Heart left ventricle (tissue), 13 donors: ENCODE results near the gene TRIP13.
"Not testable (repeated sequence)": the region's sequence is repeated elsewhere in the genome, so short reads cannot be mapped to it uniquely, and the experiment has no call there.

Experiments used
- CTCF ChIP-seq, 12 donors: fragments of 200-600 bp; sonication (generic) in 4 of 12; IDR thresholded peaks; one replicate each; pipeline versions ENCODE4 v1.5.0 to v1.8.0; 2018 to 2022; ENCODE audit warnings: antibody characterized with exemption in 12 of 12, mild to moderate bottlenecking in 5 of 12
- POLR2A ChIP-seq, 2 donors: fragments of 450-650 bp; IDR thresholded peaks; one replicate each; pipeline ENCODE4 v1.6.1; 2017; ENCODE audit warnings: antibody characterized with exemption in 2 of 2, mild to moderate bottlenecking in 2 of 2, moderate library complexity in 2 of 2
- donor health status: ischemic (EF 13 %, LVEDD 7.1; RV severe dilation, severe dysfunction).
- donor health status: DM: no; HTN: yes; CAD: no.
- donor health status: DM: no; HTN: no; CAD: no.
- donor health status: ischemic (EF 25% LVEDD 6.9; RV normal size, moderate dysfunction).
- donor health status: ischemic (EF 25% LVEDD 5.7; RV mildly dilated, moderate dysfunction).
- donor health status: ischemic (EF 35%, LVEDD 5.7; RV mildly dilated, moderate dysfunction).
- donor health status: nonischemic (EF 11% LVEDD 7.7; RV severe dilation, severe dysfunction).
- donor health status: DM: yes; HTN: yes; CAD: no.
- donor health status: PGD.
- donor health status: ischemic (EF 29% LVEDD 5.4; RV normal size, mild dysfunction).
- donor health status: nonischemic (EF 23%, LVEDD 6.1; RV moderate dilation, normal function).

GRCh38 chr5:845676-846601 lies 46.7 kb upstream of the TRIP13 start:
- not testable (repeated sequence) for TF ChIP-seq CTCF, POLR2A (IDR thresholded peaks at IDR 0.05)
